HG03060 (cell line): ENCODE results near the gene TMEM203.
"Not testable (repeated sequence)": the region's sequence is repeated elsewhere in the genome, so short reads cannot be mapped to it uniquely, and the experiment has no call there.

ENCODE experiments used
- ATAC-seq: cut with Tn5 transposase; IDR thresholded peaks from one replicate; pipeline ENCODE4 v1.9.1; 2021; ENCODE audit warnings: low read depth, moderate number of reproducible peaks; ENCODE audit not compliant: unreplicated experiment

Gene TMEM203, protein sequence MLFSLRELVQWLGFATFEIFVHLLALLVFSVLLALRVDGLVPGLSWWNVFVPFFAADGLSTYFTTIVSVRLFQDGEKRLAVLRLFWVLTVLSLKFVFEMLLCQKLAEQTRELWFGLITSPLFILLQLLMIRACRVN

GRCh38 chr9:137205126-137206069, at the start of gene TMEM203, which contains the start of gene NDOR1:
Gene TMEM203 (minus strand): TSS chr9:137205648. CDS start chr9:137205414, 234 bp downstream.
Gene NDOR1 (plus strand): TSS chr9:137205700. CDS start chr9:137205778, 78 bp downstream.
- no peak for ATAC-seq

DNA sequence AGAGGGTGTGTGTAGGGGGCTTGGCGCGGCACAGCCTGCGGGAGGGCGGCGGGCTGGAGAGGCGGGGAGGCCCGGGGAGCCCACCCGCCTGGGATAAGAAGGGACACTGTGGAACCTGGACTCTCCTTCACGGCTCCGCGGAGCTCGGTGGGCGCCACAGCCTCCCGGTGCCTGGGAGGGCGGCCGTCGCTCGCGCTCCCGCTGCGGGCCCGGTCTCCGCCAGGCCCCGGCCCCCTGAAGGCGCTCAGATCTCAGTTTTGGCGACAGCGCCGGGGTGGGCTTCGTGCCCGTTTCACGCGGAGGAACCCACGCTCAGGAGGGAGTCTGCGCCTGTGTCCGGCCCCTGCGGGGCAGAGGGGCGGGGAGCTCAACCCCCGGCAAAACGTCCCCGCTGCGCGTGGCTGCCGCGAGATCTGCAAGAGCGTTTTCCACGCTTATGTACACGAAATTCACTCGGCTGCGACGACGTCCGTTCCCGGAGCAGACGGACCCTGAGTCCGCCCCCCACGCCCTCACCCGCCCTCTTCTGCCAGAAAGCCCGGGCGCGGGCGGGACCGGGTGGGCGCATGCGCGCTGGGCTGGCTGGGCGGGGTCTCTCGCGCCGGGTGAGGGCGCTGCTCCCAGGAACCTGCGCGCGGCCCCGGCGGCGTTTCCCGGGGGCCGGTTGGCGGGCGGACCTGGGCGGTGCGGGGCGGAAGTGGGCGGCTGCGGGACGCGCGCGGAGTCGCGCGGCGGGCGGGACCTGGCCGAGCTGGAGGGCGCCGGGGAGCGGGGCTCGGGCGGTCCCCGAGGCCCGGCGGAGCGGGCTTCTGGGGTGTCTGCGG, 49.4 kb upstream of the TMEM203 start, which contains the start of gene NELFB:
Gene NELFB (plus strand): TSS at position 704 of the 824 bp plus-strand sequence.
- peak; percentile 29 for ATAC-seq

- ATAC-seq, result no peak
Measured at GRCh38 chr9:137253717-137254623, 48.5 kb upstream of the TMEM203 start.

DNA sequence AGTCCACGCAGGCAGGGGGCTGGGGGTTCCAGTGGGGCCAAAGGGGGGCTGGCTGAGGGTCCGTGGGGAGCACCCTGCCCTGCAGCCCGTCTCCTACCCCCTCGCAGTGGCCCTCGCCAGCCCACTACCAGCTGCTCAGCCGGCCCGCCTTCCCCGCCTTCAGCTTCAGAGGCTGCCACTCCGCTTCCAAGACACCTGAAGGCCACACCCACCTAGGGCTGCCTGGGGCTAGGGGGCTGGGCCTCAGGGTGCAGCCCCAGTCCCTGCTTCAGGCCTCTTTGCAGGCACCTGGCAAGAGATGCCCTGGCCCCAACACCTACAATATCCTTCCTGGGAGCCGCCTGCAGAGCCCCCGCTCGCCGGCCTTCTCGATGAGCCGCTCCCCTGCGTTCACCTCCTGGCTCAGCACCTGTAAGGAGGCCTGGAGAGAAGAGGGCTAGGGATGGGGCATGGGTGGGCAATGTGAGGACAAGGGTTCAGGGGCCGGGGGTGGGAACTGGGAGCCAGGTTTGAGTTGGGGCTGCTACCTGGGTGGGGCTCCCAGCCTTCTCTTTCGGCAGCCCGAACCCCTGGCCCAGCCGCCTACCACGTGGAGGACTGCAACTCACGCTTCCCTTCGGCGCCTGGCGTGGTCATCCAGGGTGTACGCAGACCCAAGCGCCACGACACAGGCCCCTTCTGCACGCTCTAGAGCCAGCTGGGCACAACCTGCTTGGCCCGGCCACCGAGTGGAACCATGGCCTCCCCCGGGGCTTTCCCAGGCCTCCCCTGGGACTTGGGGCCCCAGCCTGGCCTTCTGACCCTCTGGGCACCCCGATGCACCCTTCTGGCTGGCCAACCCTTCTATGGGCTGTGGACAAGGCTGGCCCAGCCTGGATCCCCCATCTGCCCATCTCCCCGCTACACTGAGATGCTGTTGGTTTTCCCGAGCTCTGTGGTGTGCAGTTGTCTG, 47.4 kb upstream of the TMEM203 start:
- no peak for ATAC-seq

DNA sequence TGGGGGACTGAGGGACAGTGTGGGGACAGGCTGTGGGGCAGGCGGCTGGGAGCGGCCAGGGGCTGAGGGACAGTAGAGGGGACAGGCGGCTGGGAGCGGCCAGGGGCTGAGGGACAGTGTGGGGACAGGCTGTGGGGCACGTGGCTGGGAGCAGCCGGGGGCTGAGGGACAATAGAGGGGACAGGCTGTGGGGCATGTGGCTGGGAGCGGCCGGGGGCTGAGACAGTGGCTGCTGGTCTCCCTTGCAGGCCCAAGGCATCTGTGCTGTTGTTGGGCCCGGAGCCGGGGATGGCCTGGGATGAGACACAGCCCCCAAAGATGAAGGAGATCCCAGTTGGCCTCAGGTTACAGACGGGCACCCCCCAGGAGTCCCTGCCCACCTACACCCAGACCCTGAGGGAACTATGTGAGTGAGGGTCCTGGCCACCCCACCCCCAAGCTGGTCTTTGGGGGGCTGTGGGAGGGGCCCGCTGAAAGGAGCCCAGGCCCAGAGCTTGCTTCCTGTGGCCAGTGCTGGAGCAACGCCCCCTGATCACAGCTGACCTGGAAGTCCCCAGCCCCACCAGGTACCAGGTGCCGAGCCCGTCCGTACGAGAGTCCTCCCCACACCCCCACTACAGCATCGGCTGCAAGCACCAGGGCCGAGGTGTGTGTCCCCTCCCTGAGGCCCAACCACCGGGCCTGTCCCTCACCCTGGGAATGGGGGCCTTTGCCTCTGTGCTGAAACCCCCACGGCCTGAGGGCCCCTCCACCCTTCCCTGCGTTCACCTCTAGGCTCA, 46.2 kb upstream of the TMEM203 start:
- ATAC-seq, result no peak

- ATAC-seq, result no peak
Measured at GRCh38 chr9:137251194-137251461, 45.7 kb upstream of the TMEM203 start, which contains the start of gene STPG3. Gene STPG3 (plus strand): TSS chr9:137251286. CDS start chr9:137251287, 1 bp downstream.

- ATAC-seq, result no peak
Measured at GRCh38 chr9:137250329-137251193, 45.1 kb upstream of the TMEM203 start.

DNA sequence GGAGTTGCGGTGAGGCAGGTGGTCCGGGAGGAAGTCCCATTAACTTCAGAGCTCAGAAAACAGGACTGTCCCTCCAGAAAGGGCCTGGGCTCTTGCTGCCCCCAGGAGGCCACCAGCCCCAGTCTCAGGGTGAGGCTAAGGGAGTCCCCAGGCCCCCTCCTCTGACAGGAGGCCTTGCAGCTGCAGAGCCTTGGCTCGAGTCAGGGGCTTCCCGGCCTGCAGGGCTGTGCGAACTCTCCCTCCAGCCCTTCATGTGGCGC, 42.4 kb upstream of the TMEM203 start:
- no peak for ATAC-seq

- no peak for ATAC-seq
Measured at GRCh38 chr9:137247135-137247915, 41.9 kb upstream of the TMEM203 start.

DNA sequence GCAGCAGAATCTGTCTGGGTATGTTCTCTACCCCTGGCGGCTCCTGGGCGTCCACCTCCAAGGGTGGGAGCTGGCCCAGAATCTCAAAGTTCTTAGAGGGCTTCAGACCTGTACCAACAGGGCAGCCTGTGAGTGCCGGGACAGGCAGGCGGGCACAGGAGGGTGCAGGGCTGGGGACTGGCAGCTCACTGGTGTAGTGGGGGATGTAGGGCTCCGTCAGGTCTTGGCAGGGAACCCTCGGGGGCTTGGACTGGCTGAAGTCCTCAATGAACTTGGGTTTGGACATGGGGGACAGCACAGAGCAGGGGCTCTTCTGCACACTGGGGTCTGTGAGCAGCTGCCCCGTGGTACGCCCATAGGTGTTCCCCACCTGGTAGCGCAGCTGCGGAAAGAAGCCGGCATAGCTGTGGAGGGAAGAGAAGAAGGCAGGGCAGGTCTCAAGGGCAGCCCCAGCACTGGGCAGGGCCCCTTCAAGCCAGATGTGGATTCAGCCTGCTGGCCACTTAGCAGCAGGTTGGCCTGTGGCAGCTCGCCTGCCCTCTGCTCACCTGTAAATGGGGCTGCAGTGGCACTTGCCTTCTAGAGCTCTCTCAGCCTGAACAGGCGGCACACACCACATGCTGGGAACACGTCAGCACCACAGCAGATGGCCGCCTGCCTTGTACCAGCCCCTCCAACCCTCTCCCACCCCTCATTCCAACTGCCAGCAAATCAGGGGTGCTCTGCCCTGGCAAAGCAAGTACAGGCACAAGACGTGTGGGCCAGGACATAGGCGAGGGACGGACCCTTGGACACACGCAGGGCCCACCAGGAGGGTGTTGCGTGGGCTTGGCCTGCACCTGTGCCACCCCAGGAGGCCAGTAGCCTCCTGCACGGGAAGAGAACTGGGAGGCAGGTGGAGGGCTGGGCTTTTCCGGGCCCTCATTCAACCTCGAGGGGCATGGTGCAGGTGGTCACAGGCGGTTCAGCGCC, 40.3 kb upstream of the TMEM203 start:
- ATAC-seq, result no peak

DNA sequence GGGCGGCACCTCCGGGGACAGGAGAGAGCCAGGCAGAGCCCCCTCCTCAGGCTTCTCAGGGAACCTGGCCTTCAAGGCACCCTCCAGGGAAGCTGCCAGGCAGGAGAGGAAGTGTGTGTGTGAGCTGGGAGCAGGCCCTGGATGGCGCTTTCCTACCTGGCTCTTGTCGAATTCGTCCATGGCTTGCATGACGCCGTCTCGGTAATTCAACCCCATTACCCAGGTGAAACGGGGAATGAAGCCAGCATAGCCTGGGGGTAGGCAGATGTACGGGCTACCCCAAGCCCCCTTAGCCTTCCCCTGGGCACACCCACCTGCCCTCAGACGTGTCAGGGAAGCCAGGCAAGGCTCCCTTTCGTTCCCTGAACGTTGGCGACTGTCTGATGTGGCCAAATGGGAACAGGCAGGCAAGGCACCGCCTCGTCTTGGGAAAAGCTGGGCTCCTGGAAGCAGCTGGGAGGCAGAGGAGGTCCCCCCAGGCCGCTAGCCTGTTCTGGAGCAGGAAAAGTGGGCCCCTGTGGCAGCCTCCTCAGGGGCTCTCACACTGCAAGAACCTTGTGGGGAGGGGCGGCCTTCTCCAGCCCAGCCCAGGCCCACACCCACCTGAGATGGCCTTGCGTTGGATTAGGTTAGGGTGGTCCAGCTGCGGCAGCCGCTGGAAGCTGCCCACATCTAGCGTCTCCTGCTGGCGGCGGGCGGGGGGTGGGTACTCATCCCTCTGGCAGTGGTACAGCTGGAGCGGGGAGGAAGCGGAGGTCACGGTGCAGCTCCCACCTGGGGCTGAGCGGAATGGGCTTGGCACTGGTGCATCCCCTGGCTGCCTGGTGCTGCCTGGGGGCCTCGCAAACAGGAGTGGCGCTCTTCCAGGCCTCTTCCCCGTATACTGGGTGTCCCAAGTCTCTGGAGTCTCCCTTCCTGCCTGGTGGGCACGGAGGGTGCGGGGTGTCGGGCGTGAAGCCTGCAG, 39.3 kb upstream of the TMEM203 start:
- ATAC-seq, result no peak

- ATAC-seq, result no peak
Measured at GRCh38 chr9:137243626-137244485, 38.4 kb upstream of the TMEM203 start.

GRCh38 chr9:137243266-137243625, 37.8 kb upstream of the TMEM203 start:
- ATAC-seq, result not testable (repeated sequence)
